ENCODE data around the gene ERV3-1.
A peak's percentile ranks its signal among the peaks of the same experiment; 100 is the strongest.

ERV3-1 gene

DNA sequence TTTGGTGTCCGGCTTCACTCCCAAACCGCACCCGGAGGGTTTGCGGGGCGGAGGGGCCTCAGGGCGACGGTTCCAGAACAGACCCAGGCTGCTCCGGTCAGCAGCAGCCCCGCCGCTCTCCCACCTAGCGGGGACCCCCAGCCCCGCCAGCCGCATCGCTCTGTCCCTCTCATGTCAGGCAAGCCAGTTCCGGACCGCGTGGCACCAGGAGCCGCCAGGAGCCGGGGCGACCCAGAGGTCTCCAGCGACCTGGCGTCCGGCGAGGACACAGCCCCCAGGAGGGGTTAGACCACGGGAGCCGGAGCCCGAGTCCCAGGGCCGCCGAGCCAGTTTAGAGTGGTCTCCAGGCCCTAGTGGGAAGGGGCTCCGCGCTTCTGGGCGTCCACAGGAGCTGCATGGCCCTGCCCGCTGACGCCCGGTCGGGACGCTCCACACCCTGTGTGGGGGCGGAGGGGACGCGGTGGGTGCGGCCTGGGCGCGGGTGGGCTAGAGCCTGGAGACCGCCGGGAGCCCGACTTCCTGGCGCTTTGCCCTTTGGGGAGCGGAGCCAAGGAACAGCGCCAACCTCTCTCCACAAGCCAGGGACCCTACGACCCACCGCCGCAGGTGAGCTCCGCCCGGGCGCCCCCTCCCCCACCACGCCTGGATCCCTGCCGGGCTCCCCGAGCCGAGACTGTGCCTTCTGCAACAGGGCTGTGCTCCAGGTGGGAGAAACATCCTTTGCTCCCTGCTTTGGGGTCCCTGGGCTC, 59.1 kb downstream of the ERV3-1 start (continued):
- TF ChIP-seq, protein P1, sequence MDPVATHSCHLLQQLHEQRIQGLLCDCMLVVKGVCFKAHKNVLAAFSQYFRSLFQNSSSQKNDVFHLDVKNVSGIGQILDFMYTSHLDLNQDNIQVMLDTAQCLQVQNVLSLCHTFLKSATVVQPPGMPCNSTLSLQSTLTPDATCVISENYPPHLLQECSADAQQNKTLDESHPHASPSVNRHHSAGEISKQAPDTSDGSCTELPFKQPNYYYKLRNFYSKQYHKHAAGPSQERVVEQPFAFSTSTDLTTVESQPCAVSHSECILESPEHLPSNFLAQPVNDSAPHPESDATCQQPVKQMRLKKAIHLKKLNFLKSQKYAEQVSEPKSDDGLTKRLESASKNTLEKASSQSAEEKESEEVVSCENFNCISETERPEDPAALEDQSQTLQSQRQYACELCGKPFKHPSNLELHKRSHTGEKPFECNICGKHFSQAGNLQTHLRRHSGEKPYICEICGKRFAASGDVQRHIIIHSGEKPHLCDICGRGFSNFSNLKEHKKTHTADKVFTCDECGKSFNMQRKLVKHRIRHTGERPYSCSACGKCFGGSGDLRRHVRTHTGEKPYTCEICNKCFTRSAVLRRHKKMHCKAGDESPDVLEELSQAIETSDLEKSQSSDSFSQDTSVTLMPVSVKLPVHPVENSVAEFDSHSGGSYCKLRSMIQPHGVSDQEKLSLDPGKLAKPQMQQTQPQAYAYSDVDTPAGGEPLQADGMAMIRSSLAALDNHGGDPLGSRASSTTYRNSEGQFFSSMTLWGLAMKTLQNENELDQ (tag by site-specific recombination; IDR thresholded peaks at IDR 0.05; ENCODE audit: low read depth) = no peak
- TF ChIP-seq ZNF830 (tag by site-specific recombination; IDR thresholded peaks at IDR 0.05; ENCODE audit: low read depth) = no peak
- TF ChIP-seq RBAK (tag by site-specific recombination; IDR thresholded peaks at IDR 0.05) = no peak
- TF ChIP-seq HOXC10 (CRISPR knock-in tag; IDR thresholded peaks at IDR 0.05) = no peak
- no peak for TF ChIP-seq SALL2 (tag by site-specific recombination; IDR thresholded peaks at IDR 0.05; ENCODE audit: borderline replicate concordance)
- no peak for TF ChIP-seq ZNF621 (tag by site-specific recombination; IDR thresholded peaks at IDR 0.05)
- TF ChIP-seq ZNF548 (tag by site-specific recombination; IDR thresholded peaks at IDR 0.05) = no peak
- TF ChIP-seq, protein P2, sequence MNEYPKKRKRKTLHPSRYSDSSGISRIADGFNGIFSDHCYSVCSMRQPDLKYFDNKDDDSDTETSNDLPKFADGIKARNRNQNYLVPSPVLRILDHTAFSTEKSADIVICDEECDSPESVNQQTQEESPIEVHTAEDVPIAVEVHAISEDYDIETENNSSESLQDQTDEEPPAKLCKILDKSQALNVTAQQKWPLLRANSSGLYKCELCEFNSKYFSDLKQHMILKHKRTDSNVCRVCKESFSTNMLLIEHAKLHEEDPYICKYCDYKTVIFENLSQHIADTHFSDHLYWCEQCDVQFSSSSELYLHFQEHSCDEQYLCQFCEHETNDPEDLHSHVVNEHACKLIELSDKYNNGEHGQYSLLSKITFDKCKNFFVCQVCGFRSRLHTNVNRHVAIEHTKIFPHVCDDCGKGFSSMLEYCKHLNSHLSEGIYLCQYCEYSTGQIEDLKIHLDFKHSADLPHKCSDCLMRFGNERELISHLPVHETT (tag by site-specific recombination; IDR thresholded peaks at IDR 0.05) = no peak
- TF ChIP-seq ZNF76 (tag by site-specific recombination; IDR thresholded peaks at IDR 0.05; ENCODE audit: borderline replicate concordance, low read depth) = no peak
- 0 out of 2 replicates have a peak, but pooled peaks have one; percentile 24 for TF ChIP-seq ZBTB20 (tag by site-specific recombination; IDR thresholded peaks at IDR 0.05)
- TF ChIP-seq ZNF335 (tag by site-specific recombination; conservative IDR thresholded peaks at IDR 0.05) = peak; percentile 42; the same call in 1 of the 2 replicates
- TF ChIP-seq MYNN (tag by site-specific recombination; IDR thresholded peaks at IDR 0.05; ENCODE audit: borderline replicate concordance) = no peak
- TF ChIP-seq ZIC2 (tag by site-specific recombination; IDR thresholded peaks at IDR 0.05) = peak; percentile 24; the same call in 1 of the 2 replicates
- peak; percentile 45 for TF ChIP-seq ZFHX2 (tag by site-specific recombination; conservative IDR thresholded peaks at IDR 0.05)
- TF ChIP-seq ZNF341 (tag by site-specific recombination; IDR thresholded peaks at IDR 0.05; ENCODE audit: low read depth) = no peak

DNA sequence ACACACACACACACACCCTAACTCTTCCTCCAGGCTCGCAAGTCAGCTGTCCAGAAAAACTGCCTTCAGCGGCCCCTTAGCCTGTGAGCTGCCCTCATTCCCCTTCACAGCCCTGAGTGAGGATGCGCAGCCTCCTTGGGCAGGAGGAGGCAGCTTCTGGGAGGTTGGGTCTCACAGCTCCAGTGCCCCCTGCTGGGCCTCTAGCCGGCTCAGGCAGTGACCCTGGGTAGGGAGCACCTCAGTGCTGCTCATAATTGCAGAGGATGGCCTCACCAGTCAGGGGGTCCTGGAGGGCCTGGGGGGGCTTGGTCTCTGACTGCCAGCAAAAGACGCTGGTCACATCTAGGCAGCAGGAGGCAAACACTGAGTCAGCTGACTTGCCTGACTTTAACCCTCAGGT, 59.7 kb downstream of the ERV3-1 start:
- H3K4me1 ChIP-seq (ENCODE audit: control insufficient read depth, insufficient read depth, low read length) = no peaks in the 10 kb centered on the region
- no peaks in the 10 kb centered on the region for H3K9me3 ChIP-seq (ENCODE audit: control insufficient read depth, insufficient read depth, low read depth, low read length)
- no peak overlapping the region for H3K27ac ChIP-seq (ENCODE audit: extremely low read depth, low read depth, low read length)
- ChIA-PET CTCF (no interaction called here), POLR2A (no interaction called here)
- no peak overlapping the region for H3K4me3 ChIP-seq (ENCODE audit: low read depth, low read length)
- TF ChIP-seq ZIC2 (tag by site-specific recombination; IDR thresholded peaks at IDR 0.05) = 0 out of 2 replicates have a peak, but pooled peaks have one; percentile 30
- no peak for TF ChIP-seq ZBTB1 (tag by site-specific recombination; IDR thresholded peaks at IDR 0.05)
- peak; percentile 67 for TF ChIP-seq ZBTB48 (tag by site-specific recombination; IDR thresholded peaks at IDR 0.05)
- H3K36me3 ChIP-seq (ENCODE audit: control insufficient read depth in 2 of 2, insufficient read depth in 1 of 2, low read length in 2 of 2) = no peaks in the 10 kb centered on the region

DNA sequence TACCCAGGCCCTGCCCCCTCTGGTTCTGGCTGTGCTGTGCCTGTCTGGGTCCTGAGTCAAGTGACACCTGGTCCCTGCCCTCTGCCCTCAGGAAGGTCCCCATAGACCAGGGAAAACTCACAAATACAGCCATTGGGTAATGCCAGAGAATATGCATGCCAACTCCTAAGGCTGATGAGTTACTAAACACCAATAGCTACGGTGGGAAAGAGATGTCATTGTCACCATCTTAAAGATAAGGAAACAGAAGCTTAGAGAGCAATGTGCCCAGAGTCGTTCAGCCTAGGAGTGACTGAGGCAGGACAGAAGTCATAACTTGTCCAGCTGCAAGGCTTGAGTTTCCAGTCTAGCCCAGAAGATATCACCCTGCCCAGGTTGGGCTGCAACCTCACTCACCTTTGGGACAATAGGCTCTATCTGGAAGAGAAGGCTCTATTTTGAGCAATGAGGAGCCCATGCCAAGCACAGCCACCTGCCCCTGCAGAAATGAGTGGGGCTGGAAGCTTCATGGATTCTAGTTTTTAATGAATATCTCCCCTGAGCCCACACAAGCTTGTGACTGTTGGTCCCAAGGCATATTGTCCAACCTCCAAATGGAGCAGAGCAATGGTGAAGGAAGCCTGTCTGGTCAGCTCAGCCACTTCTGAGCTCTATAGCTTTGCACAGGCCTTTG, 60.8 kb downstream of the ERV3-1 start:
- ChIA-PET POLR2A (no interaction called here), CTCF (interaction anchor here (0.6 kb wide), 1 partner anchor 652 kb away, joined by 3 read pairs; no protein-coding TSS in a partner anchor)
- Histone ChIP-seq H3K9me3 (ENCODE audit: control insufficient read depth, insufficient read depth, low read depth, low read length) (no peaks in the 10 kb centered on the region), H3K4me1 (ENCODE audit: control insufficient read depth, insufficient read depth, low read length) (no peaks in the 10 kb centered on the region), H3K27ac (ENCODE audit: extremely low read depth, low read depth, low read length) (no peak overlapping the region), H3K4me3 (ENCODE audit: low read depth, low read length) (no peak overlapping the region), H3K36me3 (ENCODE audit: control insufficient read depth in 2 of 2, insufficient read depth in 1 of 2, low read length in 2 of 2) (no peaks in the 10 kb centered on the region)
- TF ChIP-seq, protein P3, sequence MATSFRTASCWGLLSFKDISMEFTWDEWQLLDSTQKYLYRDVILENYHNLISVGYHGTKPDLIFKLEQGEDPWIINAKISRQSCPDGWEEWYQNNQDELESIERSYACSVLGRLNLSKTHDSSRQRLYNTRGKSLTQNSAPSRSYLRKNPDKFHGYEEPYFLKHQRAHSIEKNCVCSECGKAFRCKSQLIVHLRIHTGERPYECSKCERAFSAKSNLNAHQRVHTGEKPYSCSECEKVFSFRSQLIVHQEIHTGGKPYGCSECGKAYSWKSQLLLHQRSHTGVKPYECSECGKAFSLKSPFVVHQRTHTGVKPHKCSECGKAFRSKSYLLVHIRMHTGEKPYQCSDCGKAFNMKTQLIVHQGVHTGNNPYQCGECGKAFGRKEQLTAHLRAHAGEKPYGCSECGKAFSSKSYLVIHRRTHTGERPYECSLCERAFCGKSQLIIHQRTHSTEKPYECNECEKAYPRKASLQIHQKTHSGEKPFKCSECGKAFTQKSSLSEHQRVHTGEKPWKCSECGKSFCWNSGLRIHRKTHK (tag by site-specific recombination; IDR thresholded peaks at IDR 0.05) = no peak
- TF ChIP-seq ZNF132 (tag by site-specific recombination; IDR thresholded peaks at IDR 0.05; ENCODE audit: borderline replicate concordance) = no peak
- no peak for TF ChIP-seq ZFP41 (tag by site-specific recombination; IDR thresholded peaks at IDR 0.05; ENCODE audit: borderline replicate concordance)
- no peak for TF ChIP-seq ZNF354C (tag by site-specific recombination; IDR thresholded peaks at IDR 0.05; ENCODE audit: borderline replicate concordance, low read depth)
- TF ChIP-seq, protein P4, sequence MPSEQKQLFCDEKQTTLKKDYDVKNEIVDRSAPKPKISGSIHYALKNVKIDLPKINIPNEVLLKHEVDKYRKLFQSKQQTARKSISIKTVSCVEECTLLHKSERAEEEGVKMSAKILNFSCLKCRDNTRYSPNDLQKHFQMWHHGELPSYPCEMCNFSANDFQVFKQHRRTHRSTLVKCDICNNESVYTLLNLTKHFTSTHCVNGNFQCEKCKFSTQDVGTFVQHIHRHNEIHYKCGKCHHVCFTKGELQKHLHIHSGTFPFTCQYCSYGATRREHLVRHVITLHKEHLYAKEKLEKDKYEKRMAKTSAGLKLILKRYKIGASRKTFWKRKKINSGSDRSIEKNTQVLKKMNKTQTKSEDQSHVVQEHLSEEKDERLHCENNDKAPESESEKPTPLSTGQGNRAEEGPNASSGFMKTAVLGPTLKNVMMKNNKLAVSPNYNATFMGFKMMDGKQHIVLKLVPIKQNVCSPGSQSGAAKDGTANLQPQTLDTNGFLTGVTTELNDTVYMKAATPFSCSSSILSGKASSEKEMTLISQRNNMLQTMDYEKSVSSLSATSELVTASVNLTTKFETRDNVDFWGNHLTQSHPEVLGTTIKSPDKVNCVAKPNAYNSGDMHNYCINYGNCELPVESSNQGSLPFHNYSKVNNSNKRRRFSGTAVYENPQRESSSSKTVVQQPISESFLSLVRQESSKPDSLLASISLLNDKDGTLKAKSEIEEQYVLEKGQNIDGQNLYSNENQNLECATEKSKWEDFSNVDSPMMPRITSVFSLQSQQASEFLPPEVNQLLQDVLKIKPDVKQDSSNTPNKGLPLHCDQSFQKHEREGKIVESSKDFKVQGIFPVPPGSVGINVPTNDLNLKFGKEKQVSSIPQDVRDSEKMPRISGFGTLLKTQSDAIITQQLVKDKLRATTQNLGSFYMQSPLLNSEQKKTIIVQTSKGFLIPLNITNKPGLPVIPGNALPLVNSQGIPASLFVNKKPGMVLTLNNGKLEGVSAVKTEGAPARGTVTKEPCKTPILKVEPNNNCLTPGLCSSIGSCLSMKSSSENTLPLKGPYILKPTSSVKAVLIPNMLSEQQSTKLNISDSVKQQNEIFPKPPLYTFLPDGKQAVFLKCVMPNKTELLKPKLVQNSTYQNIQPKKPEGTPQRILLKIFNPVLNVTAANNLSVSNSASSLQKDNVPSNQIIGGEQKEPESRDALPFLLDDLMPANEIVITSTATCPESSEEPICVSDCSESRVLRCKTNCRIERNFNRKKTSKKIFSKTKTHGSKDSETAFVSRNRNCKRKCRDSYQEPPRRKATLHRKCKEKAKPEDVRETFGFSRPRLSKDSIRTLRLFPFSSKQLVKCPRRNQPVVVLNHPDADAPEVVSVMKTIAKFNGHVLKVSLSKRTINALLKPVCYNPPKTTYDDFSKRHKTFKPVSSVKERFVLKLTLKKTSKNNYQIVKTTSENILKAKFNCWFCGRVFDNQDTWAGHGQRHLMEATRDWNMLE (tag by site-specific recombination; conservative IDR thresholded peaks at IDR 0.05; ENCODE audit: low read depth) = no peak

All from HEK293 (cell line).